GM23338 (cell line): ENCODE data around the gene ANKRD6. TPM values are rescaled to one million over a fixed set of nuclear protein-coding genes. Genes with fewer than 3 reads are reported as not detected.

Experiments
- ATAC-seq: fragments of 200-7000 bp; cut with Tn5 transposase; 3 replicates; pipeline ENCODE4 v1.9.1; 2020
- DNase-seq: peaks from one replicate; pipeline ENCODE4 v3.0.0-alpha.2; 2015; ENCODE audit warnings: low spot score
- H2AFZ ChIP-seq: fragments of 200-600 bp; sonication (generic); 2 replicates; pipeline ENCODE4 v1.8.0; 2016; ENCODE audit warnings: antibody characterized with exemption, mild to moderate bottlenecking, moderate library complexity
- H3F3A ChIP-seq: fragments of 200-600 bp; sonication (generic); replicated peaks from 2 replicates; pipeline ENCODE4 v1.8.0; 2017; ENCODE audit warnings: antibody characterized with exemption, mixed run types, low read depth
- H3K27ac ChIP-seq: fragments of 200-600 bp; sonication (generic); 2 replicates; pipeline ENCODE4 v1.6.1; 2016; ENCODE audit warnings: low read depth
- H3K27me3 ChIP-seq: fragments of 200-600 bp; sonication (generic); 2 replicates; pipeline ENCODE4 v1.8.0; 2016; ENCODE audit warnings: mild to moderate bottlenecking, mixed run types, moderate library complexity; ENCODE audit not compliant: insufficient read depth
- H3K36me3 ChIP-seq: fragments of 200-600 bp; sonication (generic); 2 replicates; pipeline ENCODE4 v1.8.0; 2016; ENCODE audit warnings: mild to moderate bottlenecking; ENCODE audit not compliant: insufficient read depth
- H3K4me1 ChIP-seq: fragments of 200-600 bp; sonication (generic); 2 replicates; pipeline ENCODE4 v1.8.0; 2016; ENCODE audit warnings: mild to moderate bottlenecking, moderate library complexity; ENCODE audit not compliant: insufficient read depth
- H3K4me2 ChIP-seq: fragments of 200-600 bp; sonication (generic); 2 replicates; pipeline ENCODE4 v1.7.1; 2017; ENCODE audit warnings: mixed run types
- H3K4me3 ChIP-seq: fragments of 200-600 bp; sonication (generic); 2 replicates; pipeline ENCODE4 v1.6.1; 2016; ENCODE audit warnings: mixed run types
- H3K79me2 ChIP-seq: fragments of 200-600 bp; sonication (generic); replicated peaks from 2 replicates; pipeline ENCODE4 v1.8.0; 2017; ENCODE audit warnings: mild to moderate bottlenecking; ENCODE audit not compliant: insufficient read depth
- H3K9me2 ChIP-seq: fragments of 200-600 bp; sonication (generic); 2 replicates; pipeline ENCODE4 v1.8.0; 2017; ENCODE audit not compliant: insufficient read depth
- H4K20me1 ChIP-seq: fragments of 200-600 bp; sonication (generic); replicated peaks from 2 replicates; pipeline ENCODE4 v1.8.0; 2017; ENCODE audit warnings: mild to moderate bottlenecking; ENCODE audit not compliant: insufficient read depth
- H3K27ac Mint-ChIP-seq: 2 replicates; pipeline ENCODE4 v1.8.0; 2020; ENCODE audit warnings: inconsistent platforms, mild to moderate bottlenecking, moderate library complexity, mixed read lengths
- H3K27me3 Mint-ChIP-seq: 3 replicates; pipeline ENCODE4 v1.8.0; 2022; ENCODE audit warnings: low read depth, mild to moderate bottlenecking, moderate library complexity, mixed read lengths, inconsistent platforms; ENCODE audit not compliant: insufficient read depth, poor library complexity
- H3K36me3 Mint-ChIP-seq: 3 replicates; pipeline ENCODE4 v1.8.0; 2021; ENCODE audit warnings: low read depth, mild to moderate bottlenecking, inconsistent platforms, moderate library complexity, mixed read lengths
- H3K4me1 Mint-ChIP-seq: 3 replicates; pipeline ENCODE4 v1.8.0; 2020; ENCODE audit warnings: mild to moderate bottlenecking, inconsistent platforms, mixed read lengths
- H3K4me3 Mint-ChIP-seq: 3 replicates; pipeline ENCODE4 v1.8.0; 2021; ENCODE audit warnings: moderate library complexity, mild to moderate bottlenecking, inconsistent platforms, mixed read lengths
- H3K9me3 Mint-ChIP-seq: 3 replicates; pipeline ENCODE4 v1.8.0; 2020; ENCODE audit warnings: moderate library complexity, mild to moderate bottlenecking, inconsistent platforms, mixed read lengths
- CREB1 ChIP-seq: fragments of 250-450 bp; sonication (Bioruptor Pico); IDR thresholded peaks from 2 replicates; pipeline ENCODE4 v1.5.0; 2020; ENCODE audit warnings: low read depth, mild to moderate bottlenecking, moderate library complexity
- EZH2 ChIP-seq: fragments of 200-600 bp; sonication (generic); IDR thresholded peaks from one replicate; pipeline ENCODE4 v1.8.0; 2017; ENCODE audit warnings: antibody characterized with exemption, mild to moderate bottlenecking, low read depth; ENCODE audit not compliant: unreplicated experiment
- EZH2phosphoT487 ChIP-seq: fragments of 200-600 bp; sonication (generic); IDR thresholded peaks from one replicate; pipeline ENCODE4 v1.8.1; 2018; ENCODE audit warnings: antibody characterized with exemption; ENCODE audit not compliant: unreplicated experiment
- JUNB ChIP-seq: IDR thresholded peaks from one replicate; pipeline ENCODE4 v1.6.1; 2016; ENCODE audit warnings: antibody characterized with exemption; ENCODE audit not compliant: unreplicated experiment
- POLR2AphosphoS5 ChIP-seq: IDR thresholded peaks from 2 replicates; pipeline ENCODE4 v1.6.1; 2016; ENCODE audit warnings: antibody characterized with exemption, low read depth
- polyA plus RNA-seq: library from polyadenylated mRNA; unstranded; fragments of >200 nt; fragmentation: Nextera tagmentation; extraction: Ambion mirVana; gene quantifications from 2 replicates; pipeline ENCODE4 v1.2.1, GENCODE V29; 2016
- total RNA-seq: library from RNA; depleted of rRNA; stranded (reverse); fragments of >200 nt; shearing (Covaris generic); gene quantifications from 2 replicates; pipeline ENCODE4 v1.2.3, GENCODE V29; 2014
- TF ChIP-seq, protein P1 (sequence below): IDR thresholded peaks from one replicate; pipeline ENCODE4 v1.6.1; 2018; ENCODE audit warnings: antibody characterized with exemption; ENCODE audit not compliant: unreplicated experiment
- TF ChIP-seq, protein P2 (sequence below): fragments of 250-450 bp; sonication (Bioruptor Pico); IDR thresholded peaks from 2 replicates; pipeline ENCODE4 v1.5.0; 2020; ENCODE audit warnings: mild to moderate bottlenecking, moderate library complexity
- TF ChIP-seq, protein P3 (sequence below): IDR thresholded peaks from 2 replicates; pipeline ENCODE4 v1.6.1; 2016; ENCODE audit warnings: antibody characterized with exemption
- TF ChIP-seq, protein P4 (sequence below), 2 experiments: fragments of 200-600 bp in 1 of 2; sonication (generic) in 1 of 2; conservative IDR thresholded peaks; 2 replicates each; pipeline versions ENCODE4 v1.5.1 to v1.6.1; 2016 to 2017; ENCODE audit warnings: antibody characterized with exemption in 2 of 2, low read depth in 2 of 2, mild to moderate bottlenecking in 2 of 2, moderate library complexity in 1 of 2

Gene ANKRD6
- total and polyA plus RNA-seq, 2 experiments from 2014 or later = 3.2 to 9.2 TPM

DNA sequence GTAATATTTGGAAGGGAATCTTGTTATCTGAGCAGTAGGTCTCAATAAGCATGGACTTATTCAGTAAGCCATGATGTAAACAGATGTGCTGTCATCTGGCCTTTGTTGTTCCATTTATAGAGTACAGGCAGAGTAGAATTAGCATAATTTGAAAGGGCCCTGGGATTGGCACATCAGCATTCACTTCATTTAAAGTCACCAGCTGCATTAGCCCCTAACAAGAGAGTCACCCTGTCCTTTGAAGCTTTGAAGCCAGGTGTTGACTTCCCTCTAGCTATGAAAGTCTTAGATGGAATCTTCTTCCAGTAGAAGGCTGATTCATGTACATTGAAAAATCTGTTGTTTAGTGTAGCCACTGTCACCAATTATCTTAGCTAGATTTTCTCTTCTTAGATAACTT, 95.9 kb downstream of the ANKRD6 start:
- no peaks in the 10 kb centered on the region for H3F3A ChIP-seq
- no peaks in the 10 kb centered on the region for H3K36me3 ChIP-seq
- no peaks in the 10 kb centered on the region for H4K20me1 ChIP-seq
- ATAC-seq (no peak), DNase-seq (no peak)
- Mint-ChIP-seq H3K36me3 (no peaks in the 10 kb centered on the region), H3K27me3 (no peaks in the 10 kb centered on the region), H3K4me1 (no peaks in the 10 kb centered on the region), H3K4me3 (no peak overlapping the region), H3K9me3 (no peaks in the 10 kb centered on the region), H3K27ac (no peak overlapping the region)
- no peaks in the 10 kb centered on the region for H3K79me2 ChIP-seq
- no peak overlapping the region for H3K4me3 ChIP-seq
- no peak overlapping the region for H3K4me2 ChIP-seq
- no peak overlapping the region for H2AFZ ChIP-seq
- H3K9me2 ChIP-seq = no peaks in the 10 kb centered on the region; the same call in 1 of the 2 replicates
- peak overlapping the region; percentile 26; the same call in 1 of the 2 replicates for H3K27ac ChIP-seq
- no peaks in the 10 kb centered on the region for H3K27me3 ChIP-seq
- TF ChIP-seq CREB1 (CRISPR knock-in tag) = no peak
- TF ChIP-seq JUNB = no peak
- no peaks in the 10 kb centered on the region for H3K4me1 ChIP-seq

DNA sequence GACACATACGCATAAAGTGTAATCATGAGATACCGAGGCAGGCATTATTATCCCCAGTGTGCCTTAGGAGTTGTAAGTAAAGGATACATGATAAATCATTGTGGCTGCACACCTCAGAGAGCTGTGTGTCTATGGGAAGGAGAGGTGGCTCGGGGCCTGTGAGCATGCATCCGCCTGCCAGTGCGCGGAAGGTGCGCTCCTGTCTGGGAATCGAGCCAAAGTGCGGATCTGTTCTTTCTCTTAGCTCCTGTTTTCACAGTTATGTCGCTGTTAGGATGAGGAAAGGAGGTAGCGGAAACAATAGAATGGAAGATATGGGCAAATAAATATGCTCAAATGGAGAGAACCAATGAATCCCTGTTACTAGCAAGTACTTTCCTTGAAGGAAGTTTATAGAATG, 98.0 kb downstream of the ANKRD6 start:
- Mint-ChIP-seq H3K9me3 (no peaks in the 10 kb centered on the region), H3K27me3 (no peaks in the 10 kb centered on the region), H3K27ac (no peak overlapping the region), H3K36me3 (no peaks in the 10 kb centered on the region), H3K4me3 (no peak overlapping the region), H3K4me1 (no peaks in the 10 kb centered on the region)
- no peaks in the 10 kb centered on the region for H4K20me1 ChIP-seq
- no peak overlapping the region for H3K4me2 ChIP-seq
- DNase-seq (no peak), ATAC-seq (no peak)
- H2AFZ ChIP-seq = no peak overlapping the region
- no peaks in the 10 kb centered on the region for H3K36me3 ChIP-seq
- H3K27ac ChIP-seq = no peak overlapping the region; the same call in 1 of the 2 replicates
- H3K9me2 ChIP-seq = no peaks in the 10 kb centered on the region; the same call in 1 of the 2 replicates
- no peaks in the 10 kb centered on the region for H3F3A ChIP-seq
- H3K4me1 ChIP-seq = no peaks in the 10 kb centered on the region
- no peaks in the 10 kb centered on the region for H3K79me2 ChIP-seq
- H3K27me3 ChIP-seq = no peaks in the 10 kb centered on the region
- H3K4me3 ChIP-seq = no peak overlapping the region
- TF ChIP-seq CREB1 (CRISPR knock-in tag) (no peak), EZH2phosphoT487 (no peak), POLR2AphosphoS5 (no peak), JUNB (no peak), EZH2 (no peak)
- TF ChIP-seq, protein P1, sequence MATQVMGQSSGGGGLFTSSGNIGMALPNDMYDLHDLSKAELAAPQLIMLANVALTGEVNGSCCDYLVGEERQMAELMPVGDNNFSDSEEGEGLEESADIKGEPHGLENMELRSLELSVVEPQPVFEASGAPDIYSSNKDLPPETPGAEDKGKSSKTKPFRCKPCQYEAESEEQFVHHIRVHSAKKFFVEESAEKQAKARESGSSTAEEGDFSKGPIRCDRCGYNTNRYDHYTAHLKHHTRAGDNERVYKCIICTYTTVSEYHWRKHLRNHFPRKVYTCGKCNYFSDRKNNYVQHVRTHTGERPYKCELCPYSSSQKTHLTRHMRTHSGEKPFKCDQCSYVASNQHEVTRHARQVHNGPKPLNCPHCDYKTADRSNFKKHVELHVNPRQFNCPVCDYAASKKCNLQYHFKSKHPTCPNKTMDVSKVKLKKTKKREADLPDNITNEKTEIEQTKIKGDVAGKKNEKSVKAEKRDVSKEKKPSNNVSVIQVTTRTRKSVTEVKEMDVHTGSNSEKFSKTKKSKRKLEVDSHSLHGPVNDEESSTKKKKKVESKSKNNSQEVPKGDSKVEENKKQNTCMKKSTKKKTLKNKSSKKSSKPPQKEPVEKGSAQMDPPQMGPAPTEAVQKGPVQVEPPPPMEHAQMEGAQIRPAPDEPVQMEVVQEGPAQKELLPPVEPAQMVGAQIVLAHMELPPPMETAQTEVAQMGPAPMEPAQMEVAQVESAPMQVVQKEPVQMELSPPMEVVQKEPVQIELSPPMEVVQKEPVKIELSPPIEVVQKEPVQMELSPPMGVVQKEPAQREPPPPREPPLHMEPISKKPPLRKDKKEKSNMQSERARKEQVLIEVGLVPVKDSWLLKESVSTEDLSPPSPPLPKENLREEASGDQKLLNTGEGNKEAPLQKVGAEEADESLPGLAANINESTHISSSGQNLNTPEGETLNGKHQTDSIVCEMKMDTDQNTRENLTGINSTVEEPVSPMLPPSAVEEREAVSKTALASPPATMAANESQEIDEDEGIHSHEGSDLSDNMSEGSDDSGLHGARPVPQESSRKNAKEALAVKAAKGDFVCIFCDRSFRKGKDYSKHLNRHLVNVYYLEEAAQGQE = no peak
- TF ChIP-seq, protein P2, sequence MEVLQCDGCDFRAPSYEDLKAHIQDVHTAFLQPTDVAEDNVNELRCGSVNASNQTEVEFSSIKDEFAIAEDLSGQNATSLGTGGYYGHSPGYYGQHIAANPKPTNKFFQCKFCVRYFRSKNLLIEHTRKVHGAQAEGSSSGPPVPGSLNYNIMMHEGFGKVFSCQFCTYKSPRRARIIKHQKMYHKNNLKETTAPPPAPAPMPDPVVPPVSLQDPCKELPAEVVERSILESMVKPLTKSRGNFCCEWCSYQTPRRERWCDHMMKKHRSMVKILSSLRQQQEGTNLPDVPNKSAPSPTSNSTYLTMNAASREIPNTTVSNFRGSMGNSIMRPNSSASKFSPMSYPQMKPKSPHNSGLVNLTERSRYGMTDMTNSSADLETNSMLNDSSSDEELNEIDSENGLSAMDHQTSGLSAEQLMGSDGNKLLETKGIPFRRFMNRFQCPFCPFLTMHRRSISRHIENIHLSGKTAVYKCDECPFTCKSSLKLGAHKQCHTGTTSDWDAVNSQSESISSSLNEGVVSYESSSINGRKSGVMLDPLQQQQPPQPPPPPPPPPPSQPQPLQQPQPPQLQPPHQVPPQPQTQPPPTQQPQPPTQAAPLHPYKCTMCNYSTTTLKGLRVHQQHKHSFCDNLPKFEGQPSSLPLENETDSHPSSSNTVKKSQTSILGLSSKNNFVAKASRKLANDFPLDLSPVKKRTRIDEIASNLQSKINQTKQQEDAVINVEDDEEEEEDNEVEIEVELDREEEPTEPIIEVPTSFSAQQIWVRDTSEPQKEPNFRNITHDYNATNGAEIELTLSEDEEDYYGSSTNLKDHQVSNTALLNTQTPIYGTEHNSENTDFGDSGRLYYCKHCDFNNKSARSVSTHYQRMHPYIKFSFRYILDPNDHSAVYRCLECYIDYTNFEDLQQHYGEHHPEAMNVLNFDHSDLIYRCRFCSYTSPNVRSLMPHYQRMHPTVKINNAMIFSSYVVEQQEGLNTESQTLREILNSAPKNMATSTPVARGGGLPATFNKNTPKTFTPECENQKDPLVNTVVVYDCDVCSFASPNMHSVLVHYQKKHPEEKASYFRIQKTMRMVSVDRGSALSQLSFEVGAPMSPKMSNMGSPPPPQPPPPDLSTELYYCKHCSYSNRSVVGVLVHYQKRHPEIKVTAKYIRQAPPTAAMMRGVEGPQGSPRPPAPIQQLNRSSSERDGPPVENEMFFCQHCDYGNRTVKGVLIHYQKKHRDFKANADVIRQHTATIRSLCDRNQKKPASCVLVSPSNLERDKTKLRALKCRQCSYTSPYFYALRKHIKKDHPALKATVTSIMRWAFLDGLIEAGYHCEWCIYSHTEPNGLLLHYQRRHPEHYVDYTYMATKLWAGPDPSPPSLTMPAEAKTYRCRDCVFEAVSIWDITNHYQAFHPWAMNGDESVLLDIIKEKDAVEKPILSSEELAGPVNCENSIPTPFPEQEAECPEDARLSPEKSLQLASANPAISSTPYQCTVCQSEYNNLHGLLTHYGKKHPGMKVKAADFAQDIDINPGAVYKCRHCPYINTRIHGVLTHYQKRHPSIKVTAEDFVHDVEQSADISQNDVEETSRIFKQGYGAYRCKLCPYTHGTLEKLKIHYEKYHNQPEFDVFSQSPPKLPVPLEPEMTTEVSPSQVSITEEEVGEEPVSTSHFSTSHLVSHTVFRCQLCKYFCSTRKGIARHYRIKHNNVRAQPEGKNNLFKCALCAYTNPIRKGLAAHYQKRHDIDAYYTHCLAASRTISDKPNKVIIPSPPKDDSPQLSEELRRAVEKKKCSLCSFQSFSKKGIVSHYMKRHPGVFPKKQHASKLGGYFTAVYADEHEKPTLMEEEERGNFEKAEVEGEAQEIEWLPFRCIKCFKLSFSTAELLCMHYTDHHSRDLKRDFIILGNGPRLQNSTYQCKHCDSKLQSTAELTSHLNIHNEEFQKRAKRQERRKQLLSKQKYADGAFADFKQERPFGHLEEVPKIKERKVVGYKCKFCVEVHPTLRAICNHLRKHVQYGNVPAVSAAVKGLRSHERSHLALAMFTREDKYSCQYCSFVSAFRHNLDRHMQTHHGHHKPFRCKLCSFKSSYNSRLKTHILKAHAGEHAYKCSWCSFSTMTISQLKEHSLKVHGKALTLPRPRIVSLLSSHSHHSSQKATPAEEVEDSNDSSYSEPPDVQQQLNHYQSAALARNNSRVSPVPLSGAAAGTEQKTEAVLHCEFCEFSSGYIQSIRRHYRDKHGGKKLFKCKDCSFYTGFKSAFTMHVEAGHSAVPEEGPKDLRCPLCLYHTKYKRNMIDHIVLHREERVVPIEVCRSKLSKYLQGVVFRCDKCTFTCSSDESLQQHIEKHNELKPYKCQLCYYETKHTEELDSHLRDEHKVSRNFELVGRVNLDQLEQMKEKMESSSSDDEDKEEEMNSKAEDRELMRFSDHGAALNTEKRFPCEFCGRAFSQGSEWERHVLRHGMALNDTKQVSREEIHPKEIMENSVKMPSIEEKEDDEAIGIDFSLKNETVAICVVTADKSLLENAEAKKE (CRISPR knock-in tag) = no peak
- TF ChIP-seq, protein P3, sequence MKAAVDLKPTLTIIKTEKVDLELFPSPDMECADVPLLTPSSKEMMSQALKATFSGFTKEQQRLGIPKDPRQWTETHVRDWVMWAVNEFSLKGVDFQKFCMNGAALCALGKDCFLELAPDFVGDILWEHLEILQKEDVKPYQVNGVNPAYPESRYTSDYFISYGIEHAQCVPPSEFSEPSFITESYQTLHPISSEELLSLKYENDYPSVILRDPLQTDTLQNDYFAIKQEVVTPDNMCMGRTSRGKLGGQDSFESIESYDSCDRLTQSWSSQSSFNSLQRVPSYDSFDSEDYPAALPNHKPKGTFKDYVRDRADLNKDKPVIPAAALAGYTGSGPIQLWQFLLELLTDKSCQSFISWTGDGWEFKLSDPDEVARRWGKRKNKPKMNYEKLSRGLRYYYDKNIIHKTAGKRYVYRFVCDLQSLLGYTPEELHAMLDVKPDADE = no peak
- TF ChIP-seq, protein P4, sequence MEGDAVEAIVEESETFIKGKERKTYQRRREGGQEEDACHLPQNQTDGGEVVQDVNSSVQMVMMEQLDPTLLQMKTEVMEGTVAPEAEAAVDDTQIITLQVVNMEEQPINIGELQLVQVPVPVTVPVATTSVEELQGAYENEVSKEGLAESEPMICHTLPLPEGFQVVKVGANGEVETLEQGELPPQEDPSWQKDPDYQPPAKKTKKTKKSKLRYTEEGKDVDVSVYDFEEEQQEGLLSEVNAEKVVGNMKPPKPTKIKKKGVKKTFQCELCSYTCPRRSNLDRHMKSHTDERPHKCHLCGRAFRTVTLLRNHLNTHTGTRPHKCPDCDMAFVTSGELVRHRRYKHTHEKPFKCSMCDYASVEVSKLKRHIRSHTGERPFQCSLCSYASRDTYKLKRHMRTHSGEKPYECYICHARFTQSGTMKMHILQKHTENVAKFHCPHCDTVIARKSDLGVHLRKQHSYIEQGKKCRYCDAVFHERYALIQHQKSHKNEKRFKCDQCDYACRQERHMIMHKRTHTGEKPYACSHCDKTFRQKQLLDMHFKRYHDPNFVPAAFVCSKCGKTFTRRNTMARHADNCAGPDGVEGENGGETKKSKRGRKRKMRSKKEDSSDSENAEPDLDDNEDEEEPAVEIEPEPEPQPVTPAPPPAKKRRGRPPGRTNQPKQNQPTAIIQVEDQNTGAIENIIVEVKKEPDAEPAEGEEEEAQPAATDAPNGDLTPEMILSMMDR (conservative IDR thresholded peaks at IDR 0.05; ENCODE audit: low read depth in 2 of 2) = no peak
